Stimulated activated CD4-positive, alpha-beta T cell treated with anti-CD3 and anti-CD28 coated beads, Interleukin-1b, Interleukin-23, amount 100 ng/mL, for 1 hour (primary cell): ENCODE measurements around the gene RAB11FIP3.

Experiments
- DNase-seq, 2 donors: peaks; one replicate each; pipeline ENCODE4 v3.0.0-alpha.2; 2020; ENCODE audit warnings: low read depth in 2 of 2

Gene RAB11FIP3

DNA sequence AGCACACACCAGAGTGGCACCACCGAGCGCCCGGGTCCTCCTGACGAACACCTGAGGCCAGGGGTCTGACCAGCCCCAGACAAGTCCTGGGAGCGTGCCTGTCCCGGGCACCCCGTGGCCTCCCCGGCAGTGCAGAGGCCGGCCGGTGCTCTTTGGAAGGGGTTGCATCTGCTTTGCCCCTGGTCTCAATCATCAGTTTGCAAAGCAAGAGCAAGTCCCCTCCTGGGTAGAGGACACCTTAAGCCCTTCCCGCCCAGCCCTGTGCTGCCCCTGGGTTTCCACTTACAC, 90.4 kb downstream of the RAB11FIP3 start:
- no peak for DNase-seq

DNA sequence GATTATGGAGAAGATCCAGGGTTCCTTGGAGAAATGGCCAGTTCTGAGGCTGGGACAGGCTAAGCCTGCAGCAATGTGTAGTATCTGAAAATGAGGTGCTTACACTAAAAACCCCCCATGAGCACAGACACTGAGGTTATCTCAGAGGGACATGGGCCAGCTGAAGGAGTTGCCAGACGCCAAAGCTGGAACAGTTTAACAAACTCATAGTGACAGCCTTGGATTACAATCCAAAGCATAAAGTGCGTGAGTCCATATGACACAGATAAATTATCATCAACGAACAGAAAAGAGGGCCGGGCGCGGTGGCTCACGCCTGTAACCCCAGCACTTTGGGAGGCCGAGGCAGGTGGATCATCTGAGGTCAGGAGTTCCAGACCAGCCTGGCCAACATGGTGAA, 90.9 kb downstream of the RAB11FIP3 start:
- no peak for DNase-seq

DNA sequence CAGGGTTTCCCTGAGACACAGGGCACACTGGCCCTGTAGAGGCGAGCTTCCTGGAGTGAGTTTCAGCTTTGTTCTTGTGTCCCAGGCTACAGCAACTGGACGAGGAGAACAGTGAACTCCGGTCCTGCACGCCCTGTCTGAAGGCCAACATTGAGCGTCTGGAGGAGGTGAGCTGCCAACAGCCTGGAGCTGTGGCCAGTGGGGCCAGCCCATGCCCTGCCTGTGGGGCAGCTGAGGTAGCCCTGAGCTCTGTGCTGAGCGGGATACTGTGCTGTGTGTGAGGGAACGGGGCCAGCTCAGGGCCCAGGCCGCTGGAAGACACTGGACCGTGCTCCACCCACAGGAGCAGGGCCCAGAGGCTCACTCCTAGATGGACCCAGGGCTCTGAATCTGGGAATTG, 93.4 kb downstream of the RAB11FIP3 start:
- no peak for DNase-seq

GRCh38 chr16:519425-519824, 94.0 kb downstream of the RAB11FIP3 start:
- no peak for DNase-seq

GRCh38 chr16:519841-520687, 94.6 kb downstream of the RAB11FIP3 start:
- no peak for DNase-seq

DNA sequence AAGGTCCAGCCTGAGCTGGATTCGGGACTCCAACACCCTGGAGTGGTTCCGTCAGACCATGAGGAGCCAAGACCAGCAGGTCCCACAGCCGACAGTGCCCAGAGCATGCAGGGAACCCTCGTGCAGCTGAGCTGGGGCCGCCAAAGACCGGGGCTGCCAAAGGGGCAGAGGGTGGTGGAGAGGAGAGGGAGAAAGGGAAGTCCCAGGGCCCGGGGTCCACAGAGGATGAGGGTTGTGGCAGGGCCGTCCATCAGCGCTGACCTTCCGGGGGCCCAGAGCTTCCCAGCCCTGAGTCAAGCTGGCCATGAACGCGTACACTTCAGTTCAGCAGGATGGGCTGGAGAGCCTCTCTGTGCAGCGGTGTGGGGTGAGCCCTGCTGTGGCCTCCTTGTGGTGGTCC, 95.4 kb downstream of the RAB11FIP3 start:
- no peak for DNase-seq

DNA sequence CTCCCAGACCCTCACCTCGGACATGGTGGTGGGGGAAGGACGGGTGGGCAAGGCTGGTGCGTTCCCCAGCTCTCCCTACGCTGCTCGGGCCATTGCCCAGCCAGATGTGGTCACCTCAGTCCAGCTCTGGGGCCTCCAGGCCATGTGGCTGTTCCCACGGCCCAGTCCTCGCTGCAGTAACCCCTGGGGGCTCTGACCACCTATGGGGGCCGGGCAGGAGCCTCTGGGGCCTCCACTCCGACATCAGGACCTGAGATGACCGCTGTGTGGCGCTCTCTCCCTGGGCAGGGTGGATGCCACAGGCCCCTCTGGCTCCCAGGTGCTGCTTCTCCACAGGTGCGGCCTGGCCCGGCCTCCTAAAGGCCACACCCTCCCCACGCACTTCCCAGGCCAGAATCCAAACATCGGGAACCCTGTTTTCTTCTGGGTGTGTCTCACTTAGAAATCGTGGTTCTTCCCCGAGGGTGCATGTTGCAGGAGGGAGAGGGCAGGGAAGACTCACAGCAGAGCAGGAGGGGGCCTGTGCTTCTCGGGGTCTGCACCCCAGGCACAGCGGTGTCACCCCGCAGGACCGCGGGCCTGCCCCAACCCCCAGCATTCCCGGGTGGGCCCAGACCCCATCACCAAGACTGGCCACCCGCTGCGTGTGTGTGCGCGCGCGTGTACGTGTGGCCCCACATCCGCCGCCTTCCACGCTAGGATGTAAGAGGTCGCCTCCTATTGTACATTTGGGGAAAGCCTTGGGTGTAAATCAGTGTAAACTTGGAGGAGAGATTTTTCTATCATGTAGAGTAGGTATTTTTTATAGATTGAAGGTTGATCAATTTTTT, 96.1 kb downstream of the RAB11FIP3 start:
- DNase-seq: no peak

GRCh38 chr16:522320-523096, 97.1 kb downstream of the RAB11FIP3 start:
- DNase-seq: no peak

DNA sequence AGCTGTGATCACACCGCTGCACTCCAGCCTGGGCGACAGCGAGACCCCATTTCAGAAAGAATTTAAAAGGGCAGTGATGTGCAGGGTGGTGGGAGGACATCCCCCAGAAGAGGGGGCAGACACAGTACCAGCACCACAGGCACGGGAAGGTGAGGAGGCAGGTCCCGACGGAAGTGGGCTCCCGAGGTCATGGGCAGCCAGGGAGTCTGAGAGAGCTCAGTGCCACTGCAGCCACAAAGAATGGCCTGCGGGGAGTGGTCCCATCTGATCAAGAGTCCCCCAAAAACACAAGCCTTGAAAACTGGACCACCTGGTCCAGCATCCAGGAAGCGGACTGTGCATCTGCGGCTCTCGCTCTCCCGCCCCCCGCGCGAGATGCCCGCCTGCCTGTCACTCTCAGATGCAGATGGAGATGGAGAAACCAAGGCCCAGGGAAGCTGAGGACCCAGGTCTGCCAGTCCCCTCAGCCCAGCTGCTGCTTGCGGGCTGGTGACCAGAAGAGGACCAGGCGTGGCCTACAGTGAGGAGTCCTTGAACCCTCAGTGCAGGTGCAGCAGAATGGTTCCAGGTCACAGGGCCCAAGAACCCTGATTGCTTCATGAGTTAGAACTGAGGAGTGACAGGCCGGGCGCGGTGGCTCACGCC, 97.8 kb downstream of the RAB11FIP3 start:
- no peak for DNase-seq

GRCh38 chr16:524274-525040, 99.0 kb downstream of the RAB11FIP3 start:
- DNase-seq: no peak

GRCh38 chr16:525123-525519, 99.7 kb downstream of the RAB11FIP3 start:
- DNase-seq: no peak

GRCh38 chr16:525520-526180, 100.2 kb downstream of the RAB11FIP3 start:
- DNase-seq: peak; percentile 35 to 47

- DNase-seq: no peak
Measured at GRCh38 chr16:526181-527014, 100.9 kb downstream of the RAB11FIP3 start.

DNA sequence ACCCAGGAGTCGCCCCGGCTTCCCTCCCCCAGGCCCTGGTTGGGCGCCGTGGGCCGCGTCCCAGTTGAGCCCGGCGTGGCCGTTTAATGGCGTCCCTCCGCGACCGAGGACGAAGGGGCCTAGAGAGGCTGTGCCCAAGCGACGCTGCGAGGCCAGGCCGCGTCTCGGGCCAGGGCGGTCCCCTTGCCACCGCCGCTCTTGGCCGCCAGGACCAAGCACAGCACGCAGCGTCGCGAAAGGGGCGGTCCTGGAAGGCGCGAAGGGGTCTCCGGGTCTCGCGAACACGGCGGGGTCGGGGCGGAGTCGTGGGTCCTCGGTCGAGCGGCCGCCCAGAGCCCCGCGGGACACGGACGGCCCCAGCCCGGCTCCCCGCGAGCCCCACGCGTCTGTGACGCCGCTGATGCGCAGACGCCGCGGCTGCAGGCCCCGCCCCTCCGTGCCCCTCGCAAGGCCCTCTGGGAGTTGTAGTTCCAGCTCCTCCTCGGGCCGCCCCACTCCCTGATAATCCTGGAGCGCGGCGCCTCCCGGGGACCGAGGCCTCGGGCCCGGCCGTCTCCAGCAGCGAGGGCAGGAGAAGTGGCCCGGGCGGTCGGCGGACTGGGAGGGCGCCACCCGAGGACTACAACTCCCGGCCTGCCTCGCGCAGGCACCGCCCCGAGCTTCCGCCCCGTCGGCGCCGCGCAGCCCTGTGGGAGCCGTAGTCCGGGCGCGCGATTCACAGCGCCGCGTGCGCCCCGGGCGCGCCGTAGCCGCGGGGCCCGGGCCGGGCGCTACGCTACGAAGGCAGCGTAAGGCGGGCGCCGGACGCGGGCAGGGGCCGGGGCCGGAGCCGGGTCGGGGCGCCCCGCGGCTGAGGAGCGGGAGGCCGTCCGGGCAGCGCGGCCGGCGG, 101.8 kb downstream of the RAB11FIP3 start, which contains the start of gene CAPN15:
TSS of gene CAPN15 (plus strand) at position 698 of the 889 bp plus-strand sequence. CDS start 19,127 bp downstream, outside the sequence.
- DNase-seq: peak; percentile 65 to 69

DNA sequence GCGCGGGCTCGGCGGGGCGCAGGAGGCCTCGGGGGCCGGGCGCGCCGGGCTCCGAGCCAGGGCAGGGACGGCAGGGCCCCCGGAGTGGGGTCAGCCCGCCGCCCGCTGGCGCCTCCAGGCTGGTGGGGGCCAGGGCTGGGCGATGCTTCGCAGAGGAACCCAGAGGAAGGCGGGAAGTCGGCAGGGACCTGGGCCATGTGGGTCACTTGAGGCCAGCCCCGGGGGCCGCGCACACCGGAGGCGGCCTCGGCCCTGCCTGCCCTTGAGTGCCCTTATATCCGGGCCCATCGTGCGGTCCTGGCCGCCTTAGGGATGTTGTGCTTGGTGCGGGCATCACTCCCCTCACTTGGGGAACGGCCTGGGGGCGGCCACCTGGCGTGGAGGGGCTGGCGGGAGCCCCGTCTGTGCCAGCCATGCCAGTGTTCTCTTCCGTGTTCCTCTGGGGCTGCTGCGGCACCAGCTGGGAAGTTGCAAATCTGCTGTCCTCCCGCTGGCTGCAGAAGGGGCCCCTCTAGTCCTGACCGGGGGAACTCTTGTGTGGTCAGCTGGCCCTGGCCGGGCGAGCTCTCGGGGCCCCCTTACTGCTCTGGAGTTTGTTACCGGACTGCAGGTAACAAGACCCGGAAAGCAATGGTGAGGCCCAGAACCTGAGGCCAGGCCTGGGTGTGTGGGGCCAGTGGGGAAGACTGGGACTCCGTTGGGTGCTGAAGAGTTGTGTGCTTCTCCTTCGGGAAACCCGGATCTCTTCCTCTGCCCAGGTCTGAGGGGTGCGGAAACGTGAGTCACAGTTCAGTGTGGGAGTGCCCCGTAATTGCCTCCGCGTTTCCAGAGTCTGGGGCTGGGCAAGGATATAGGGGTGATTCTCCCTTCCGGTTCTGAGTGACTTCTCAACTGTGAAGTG, 102.9 kb downstream of the RAB11FIP3 start:
- DNase-seq: no peak

GRCh38 chr16:529012-529575, 103.6 kb downstream of the RAB11FIP3 start:
- no peak for DNase-seq
